ENCODE measurements around the gene ZMYND15.

ZMYND15 gene

DNA sequence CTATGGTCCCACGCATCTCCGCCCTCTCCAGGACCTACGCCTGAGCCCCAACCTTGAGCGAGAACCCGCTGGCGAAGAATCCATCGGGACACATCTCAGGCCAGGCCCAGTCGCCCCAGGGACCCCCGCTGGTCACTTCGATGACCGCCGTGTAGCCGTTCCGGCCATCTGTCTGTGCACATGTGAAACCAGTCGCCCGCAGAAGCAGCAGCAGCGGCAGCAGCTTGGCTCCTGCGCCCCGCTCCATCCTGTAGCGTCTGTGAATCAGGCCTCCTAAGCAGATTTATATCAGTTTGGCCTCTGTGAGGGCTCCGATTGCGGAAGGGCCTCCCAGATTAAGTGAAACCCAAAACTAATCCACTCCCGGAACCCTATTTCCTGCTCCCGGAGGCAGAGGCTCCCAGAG lies 46.5 kb downstream of the ZMYND15 start, which contains the start of gene VMO1:
Gene VMO1 (minus strand): TSS at position 259 of the 406 bp plus-strand sequence. CDS start 12 bp downstream, at position 247.
- DNase-seq (ENCODE audit: low spot score): no peak

DNA sequence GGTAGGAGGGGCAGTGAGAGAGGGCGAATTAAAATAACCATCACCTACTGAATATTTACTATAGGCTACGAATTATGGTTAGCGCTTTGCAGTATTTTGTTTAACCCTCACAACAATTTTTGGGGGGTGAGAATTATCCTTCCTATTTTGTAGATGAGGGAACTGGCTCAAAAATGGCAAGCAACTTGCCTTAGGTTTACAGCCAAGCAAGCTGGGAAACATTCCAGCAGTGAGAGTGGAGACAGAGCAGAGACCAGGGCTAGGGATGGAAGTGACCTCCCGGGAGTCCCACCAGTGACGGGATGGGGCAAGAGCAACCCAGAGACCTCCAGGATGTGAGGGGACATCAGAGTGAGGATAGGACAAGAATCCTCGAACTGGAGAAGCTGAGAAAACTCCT lies 46.9 kb downstream of the ZMYND15 start:
- DNase-seq (ENCODE audit: low spot score): no peak

DNA sequence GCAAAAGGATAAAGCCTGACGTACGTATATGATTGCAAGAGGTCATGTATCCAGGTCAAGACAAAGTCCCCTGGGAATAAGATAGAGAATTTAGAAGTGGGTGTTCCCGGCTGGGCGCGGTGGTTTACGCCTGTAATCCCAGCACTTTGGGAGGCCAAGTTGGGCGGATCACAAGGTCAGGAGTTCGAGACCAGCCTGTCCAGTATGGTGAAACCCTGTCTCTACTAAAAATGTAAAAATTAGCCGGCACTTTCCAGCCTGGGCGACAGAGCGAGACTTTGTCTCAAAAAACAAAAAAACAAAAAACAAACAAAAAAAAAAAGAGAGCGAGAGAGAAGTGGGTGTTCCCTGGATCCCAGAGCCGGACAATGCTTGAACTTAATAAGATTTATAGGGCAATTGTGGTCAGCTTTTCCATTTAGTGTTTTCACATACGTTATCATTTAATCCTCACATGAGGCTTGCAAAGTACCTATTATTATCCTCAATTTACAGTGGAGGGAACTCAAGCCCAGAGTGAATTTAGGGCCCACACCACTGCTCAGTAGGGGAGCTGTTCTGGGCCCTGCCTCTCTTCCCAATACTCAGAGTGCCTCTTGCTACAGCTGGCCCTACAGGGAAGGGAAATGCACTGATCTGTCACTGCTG lies 48.6 kb downstream of the ZMYND15 start:
- DNase-seq (ENCODE audit: low spot score): no peak

DNA sequence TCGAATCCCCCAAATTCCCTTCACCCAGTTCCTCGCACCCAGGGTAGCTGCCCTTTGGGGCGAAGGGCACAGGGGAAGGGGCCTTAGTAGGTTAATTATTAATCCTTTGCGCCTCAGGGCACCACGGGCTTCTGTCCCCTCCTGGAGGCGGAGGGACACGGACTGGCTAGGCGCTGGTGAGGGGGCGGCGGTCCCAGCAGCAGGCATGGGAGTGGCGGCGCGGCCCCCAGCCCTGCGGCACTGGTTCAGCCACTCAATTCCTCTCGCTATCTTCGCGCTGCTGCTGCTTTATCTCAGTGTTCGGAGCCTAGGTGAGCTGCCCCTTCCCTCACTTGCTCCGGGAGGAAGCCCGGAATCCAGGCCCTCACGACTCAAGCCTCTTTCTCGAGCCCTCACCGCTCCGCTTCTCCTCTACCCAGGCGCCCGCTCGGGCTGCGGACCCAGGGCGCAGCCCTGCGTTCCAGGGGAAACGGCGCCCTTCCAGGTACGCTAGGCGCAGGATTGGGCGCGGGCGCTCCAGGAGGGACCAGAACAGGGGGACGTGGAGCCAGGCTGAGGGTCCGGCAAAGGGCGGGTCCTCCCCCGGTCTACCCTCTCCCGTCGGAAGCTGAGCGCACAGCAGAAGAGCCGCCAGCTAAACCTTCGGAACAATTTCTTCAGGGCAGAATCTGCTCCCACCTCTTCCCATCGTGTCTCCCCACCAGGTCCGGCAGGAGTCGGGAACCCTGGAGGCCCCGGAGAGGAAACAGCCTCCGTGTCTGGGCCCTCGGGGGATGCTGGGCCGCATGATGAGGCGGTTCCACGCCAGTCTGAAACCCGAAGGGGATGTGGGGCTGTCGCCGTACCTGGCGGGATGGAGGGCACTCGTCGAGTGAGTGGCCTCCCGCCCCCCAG lies 49.4 kb downstream of the ZMYND15 start, which contains the start of gene GLTPD2:
Gene GLTPD2 (plus strand): TSS at position 158 of the 894 bp plus-strand sequence. CDS start 48 bp downstream, at position 206.
- DNase-seq (ENCODE audit: low spot score): no peak

DNA sequence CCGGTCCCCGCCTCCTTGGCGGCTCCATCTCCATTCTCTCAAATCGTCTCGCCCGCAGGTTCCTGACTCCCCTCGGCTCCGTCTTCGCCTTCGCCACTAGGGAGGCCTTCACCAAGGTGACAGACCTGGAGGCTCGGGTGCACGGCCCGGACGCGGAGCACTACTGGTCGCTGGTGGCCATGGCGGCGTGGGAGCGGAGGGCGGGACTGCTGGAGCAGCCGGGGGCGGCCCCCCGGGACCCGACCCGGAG lies 50.0 kb downstream of the ZMYND15 start:
- no peak for DNase-seq (ENCODE audit: low spot score)

DNA sequence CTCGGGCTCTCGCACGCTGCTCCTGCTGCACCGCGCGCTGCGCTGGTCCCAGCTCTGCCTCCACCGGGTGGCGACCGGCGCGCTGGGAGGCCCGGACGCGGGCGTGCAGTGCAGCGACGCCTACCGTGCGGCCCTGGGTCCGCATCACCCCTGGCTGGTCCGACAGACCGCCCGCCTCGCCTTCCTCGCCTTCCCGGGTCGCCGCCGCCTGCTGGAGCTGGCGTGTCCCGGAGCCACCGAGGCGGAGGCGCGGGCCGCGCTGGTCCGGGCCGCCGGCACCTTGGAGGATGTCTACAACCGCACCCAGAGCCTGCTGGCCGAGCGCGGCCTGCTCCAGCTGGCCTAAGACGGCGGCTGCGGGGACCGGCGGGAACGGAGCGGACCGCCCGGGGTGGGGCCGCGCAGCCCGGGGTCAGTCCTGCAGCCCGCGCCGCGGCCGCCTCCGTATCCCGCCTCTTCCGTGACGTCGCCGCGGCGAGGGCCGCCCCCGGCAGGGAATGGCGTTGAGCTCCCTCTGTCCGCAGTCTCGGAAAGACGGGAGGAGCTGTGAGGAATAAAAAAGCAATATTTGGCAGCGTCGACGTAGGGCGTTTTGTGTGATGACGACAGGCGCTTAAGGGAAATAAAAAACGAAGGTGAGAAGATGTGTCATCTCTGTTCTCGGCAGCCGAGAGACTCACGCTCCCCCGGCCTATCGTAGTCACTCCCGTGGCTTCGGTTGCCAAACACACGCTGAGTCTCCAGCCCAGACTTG lies 50.5 kb downstream of the ZMYND15 start:
- DNase-seq (ENCODE audit: low spot score): peak; percentile 84

DNA sequence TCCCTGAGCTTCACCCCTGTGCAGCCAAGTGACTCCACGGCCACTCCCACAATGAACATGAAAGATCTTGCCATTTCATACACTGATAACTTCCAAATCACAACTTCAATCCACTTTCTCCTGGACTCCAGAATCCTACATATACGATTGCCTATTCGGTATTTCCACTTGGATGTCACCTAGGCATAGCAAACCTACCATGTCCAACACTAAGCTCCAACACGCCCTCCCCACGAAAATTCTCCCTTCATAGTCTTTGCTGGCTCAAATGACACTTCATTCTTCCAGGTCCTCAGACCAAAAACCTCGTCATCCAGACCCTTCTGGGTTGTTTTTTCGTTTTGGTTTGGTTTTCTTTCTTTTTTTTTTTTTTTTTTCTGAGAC lies 51.1 kb downstream of the ZMYND15 start:
- DNase-seq (ENCODE audit: low spot score): no peak

DNA sequence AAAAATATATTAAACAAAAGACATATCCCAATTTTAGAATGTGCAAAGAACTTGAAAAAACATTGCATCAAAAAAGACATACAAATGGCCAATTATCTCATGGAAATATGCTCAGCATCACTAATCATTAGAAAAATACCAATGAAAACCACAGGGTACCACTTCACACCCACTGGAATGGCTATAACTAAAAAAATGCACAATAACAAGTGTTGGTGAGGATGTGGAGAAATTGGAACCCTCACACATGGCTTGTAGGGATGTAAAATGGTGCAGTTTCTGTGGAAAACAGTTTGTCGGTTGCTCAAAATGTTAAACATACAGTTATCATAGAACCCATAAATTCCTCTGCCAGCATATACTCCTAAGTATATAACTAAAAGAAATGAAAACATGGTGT lies 55.5 kb downstream of the ZMYND15 start:
- no peak for DNase-seq (ENCODE audit: low spot score)

All from hematopoietic multipotent progenitor cell treated with erythropoietin and hydrocortisone succinate and interleukin-3 and kit ligand, for 15 days (in vitro differentiated cells).